Gastroesophageal sphincter (tissue), 4 donors: ENCODE data around the gene FOXO3. TPM values are rescaled to one million over a fixed set of nuclear protein-coding genes. Genes with fewer than 3 reads are reported as not detected.

Experiments used
- ATAC-seq: fragments of 150-250 bp; one replicate; pipeline ENCODE4 v1.9.1; 2016; ENCODE audit warnings: mild to moderate bottlenecking, moderate library complexity
- H3K27ac ChIP-seq, 4 donors: fragments of 200-600 bp; sonication (generic) in 3 of 4; 1 replicate in 3 of 4; 2 replicates in 1 of 4; pipeline ENCODE4 v1.5.1; 2016 to 2019
- H3K27me3 ChIP-seq: fragments of 200-600 bp; sonication (generic); one replicate; pipeline ENCODE4 v1.5.1; 2019
- H3K36me3 ChIP-seq, 2 donors: fragments of 200-600 bp; sonication (generic); one replicate each; pipeline ENCODE4 v1.5.1; 2019; ENCODE audit warnings: control low read depth in 1 of 2
- H3K4me1 ChIP-seq, 3 donors: fragments of 200-600 bp; sonication (generic); 1 replicate in 2 of 3; 2 replicates in 1 of 3; pipeline ENCODE4 v1.5.1; 2016 to 2019; ENCODE audit warnings: control low read depth in 2 of 3
- H3K4me3 ChIP-seq, 2 donors: fragments of 200-600 bp; sonication (generic); one replicate each; pipeline ENCODE4 v1.5.1; 2019; ENCODE audit warnings: mild to moderate bottlenecking in 1 of 2, moderate library complexity in 1 of 2
- H3K9me3 ChIP-seq, 3 donors: fragments of 200-600 bp; sonication (generic); one replicate each; pipeline ENCODE4 v1.5.1; 2017 to 2019; ENCODE audit warnings: control low read depth in 2 of 3
- EP300 ChIP-seq: sonication (generic); formaldehyde crosslinking; IDR thresholded peaks from one replicate; pipeline ENCODE4 v1.6.1; 2017; ENCODE audit warnings: antibody characterized with exemption, mild to moderate bottlenecking
- POLR2A ChIP-seq, 2 donors: fragments of 450-650 bp; IDR thresholded peaks; one replicate each; pipeline ENCODE4 v1.6.1; 2017; ENCODE audit warnings: antibody characterized with exemption in 2 of 2, mild to moderate bottlenecking in 2 of 2, moderate library complexity in 1 of 2
- POLR2AphosphoS5 ChIP-seq: sonication (generic); formaldehyde crosslinking; IDR thresholded peaks from one replicate; pipeline ENCODE4 v1.6.1; 2017; ENCODE audit warnings: antibody characterized with exemption
- WGBS, 2 donors: methylation state at CpG; one replicate each; pipeline ENCODE4 v1.1.5; 2018; ENCODE audit warnings: low coverage in 1 of 2; 5-methylcytosine and 5-hydroxymethylcytosine counted together
- total RNA-seq, 4 donors: library from RNA; depleted of rRNA; stranded (reverse); fragments of >200 nt; gene quantifications; one replicate each; pipeline ENCODE4 v1.1.0, GENCODE V29; 2016
- TF ChIP-seq, protein P1 (sequence below), 4 experiments: fragments of 200-600 bp in 2 of 4; fragments of 450-650 bp in 2 of 4; sonication (generic) in 1 of 4; IDR thresholded peaks; one replicate each; pipeline ENCODE4 v1.5.1; 2017 to 2019; ENCODE audit warnings: antibody characterized with exemption in 4 of 4, mild to moderate bottlenecking in 2 of 4, moderate library complexity in 2 of 4

Gene FOXO3
- total RNA-seq, 4 donors from 2014 or later, result 93.7 to 122 (median 114) TPM

DNA sequence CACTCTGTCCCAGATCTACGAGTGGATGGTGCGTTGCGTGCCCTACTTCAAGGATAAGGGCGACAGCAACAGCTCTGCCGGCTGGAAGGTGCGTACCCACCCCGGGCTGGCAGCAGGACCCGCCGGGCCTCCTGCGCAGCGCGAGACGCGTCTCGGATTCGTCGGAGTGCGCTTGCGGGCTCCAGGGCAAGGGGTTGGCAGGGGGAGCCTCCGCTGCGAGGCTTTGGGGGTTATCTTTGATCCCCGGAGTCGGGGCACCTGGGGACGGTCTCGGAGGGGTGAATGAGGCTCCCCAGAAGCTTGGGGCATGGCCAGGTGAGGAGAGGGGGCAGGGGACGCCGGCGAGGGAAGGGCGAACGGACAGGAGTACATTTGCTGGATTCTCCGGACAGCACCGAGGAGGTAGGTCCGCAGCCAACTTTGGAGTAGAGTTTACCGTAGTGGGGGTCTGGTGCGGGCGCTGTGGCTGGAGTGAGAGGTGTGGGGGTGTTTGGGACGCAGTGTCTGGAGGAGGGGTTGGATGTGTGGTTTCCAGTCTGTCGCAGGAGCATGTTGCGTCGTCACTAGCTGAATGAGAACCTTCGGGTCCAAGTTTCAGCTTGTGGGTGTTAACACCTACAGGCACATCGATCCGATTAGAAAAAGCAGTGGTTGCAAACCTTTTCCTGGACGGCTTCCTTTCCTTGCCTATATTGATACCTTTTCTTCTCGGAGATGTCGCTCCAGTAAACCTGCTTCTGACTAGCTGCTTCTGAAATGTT is 1.2 kb downstream of the FOXO3 start:
- 0 to 2% methylated on average over 7 to 30 of the region's 46 CpGs for WGBS, 2 donors

DNA sequence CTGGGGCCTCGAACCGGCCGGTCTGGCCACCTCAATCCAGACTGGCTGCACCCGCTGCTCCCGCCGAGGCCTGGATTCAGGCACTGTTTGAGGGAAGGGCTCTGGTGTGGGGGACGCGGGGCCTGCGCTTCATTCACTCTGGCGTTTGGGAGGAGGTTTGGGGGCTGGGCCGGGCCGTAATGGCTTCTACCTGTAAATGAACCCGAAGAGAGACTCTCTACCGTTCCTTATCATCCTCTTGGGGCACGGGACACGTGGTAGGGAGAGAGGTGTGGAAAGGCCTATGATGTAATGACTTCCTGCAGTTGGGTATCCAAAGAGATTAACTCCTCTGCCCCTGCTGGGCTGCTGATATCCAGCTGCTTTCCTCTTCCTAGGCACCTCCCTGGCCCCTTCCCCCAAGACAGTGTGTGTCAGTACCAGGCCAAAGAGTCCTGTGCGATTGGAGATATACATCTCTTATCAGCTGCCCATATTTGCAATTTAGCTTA is 1.8 kb downstream of the FOXO3 start:
- Histone ChIP-seq H3K27ac (peak overlapping the region; percentile 98 to 100 (median 100)), H3K4me3 (peak overlapping the region; percentile 54 to 80), H3K4me1 (peaks cover 13 to 40% (median 16%) of the 10 kb centered on the region in 3 donors), H3K36me3 (peaks cover 0 to 14% of the 10 kb centered on the region in 2 donors), H3K27me3 (no peaks in the 10 kb centered on the region), H3K9me3 (no peaks in the 10 kb centered on the region)
- no peak for ATAC-seq
- TF ChIP-seq POLR2A (IDR thresholded peaks at IDR 0.05), result peak; percentile 30 to 53
- TF ChIP-seq POLR2AphosphoS5, result peak; percentile 85
- TF ChIP-seq, protein P1, sequence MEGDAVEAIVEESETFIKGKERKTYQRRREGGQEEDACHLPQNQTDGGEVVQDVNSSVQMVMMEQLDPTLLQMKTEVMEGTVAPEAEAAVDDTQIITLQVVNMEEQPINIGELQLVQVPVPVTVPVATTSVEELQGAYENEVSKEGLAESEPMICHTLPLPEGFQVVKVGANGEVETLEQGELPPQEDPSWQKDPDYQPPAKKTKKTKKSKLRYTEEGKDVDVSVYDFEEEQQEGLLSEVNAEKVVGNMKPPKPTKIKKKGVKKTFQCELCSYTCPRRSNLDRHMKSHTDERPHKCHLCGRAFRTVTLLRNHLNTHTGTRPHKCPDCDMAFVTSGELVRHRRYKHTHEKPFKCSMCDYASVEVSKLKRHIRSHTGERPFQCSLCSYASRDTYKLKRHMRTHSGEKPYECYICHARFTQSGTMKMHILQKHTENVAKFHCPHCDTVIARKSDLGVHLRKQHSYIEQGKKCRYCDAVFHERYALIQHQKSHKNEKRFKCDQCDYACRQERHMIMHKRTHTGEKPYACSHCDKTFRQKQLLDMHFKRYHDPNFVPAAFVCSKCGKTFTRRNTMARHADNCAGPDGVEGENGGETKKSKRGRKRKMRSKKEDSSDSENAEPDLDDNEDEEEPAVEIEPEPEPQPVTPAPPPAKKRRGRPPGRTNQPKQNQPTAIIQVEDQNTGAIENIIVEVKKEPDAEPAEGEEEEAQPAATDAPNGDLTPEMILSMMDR (IDR thresholded peaks at IDR 0.05), result peak in 2 of 4 experiments; percentile 15 to 21
- TF ChIP-seq EP300, result no peak
- WGBS, 2 donors, result 17 to 29% methylated on average over 1 of the region's 17 CpGs

More for the DNA sequence above, 1.2 kb downstream of the FOXO3 start:
- TF ChIP-seq POLR2AphosphoS5, result peak; percentile 3
- no peak for TF ChIP-seq EP300
- TF ChIP-seq POLR2A (IDR thresholded peaks at IDR 0.05), result peak in 1 of 2 donors; percentile 18
- Histone ChIP-seq H3K27ac (peak overlapping the region; percentile 98 to 100 (median 100)), H3K36me3 (peaks cover 0 to 8% of the 10 kb centered on the region in 2 donors), H3K9me3 (no peaks in the 10 kb centered on the region), H3K4me3 (peak overlapping the region; percentile 54 to 80), H3K4me1 (peaks cover 10 to 40% (median 11%) of the 10 kb centered on the region in 3 donors), H3K27me3 (no peaks in the 10 kb centered on the region)
- ATAC-seq, result no peak

DNA sequence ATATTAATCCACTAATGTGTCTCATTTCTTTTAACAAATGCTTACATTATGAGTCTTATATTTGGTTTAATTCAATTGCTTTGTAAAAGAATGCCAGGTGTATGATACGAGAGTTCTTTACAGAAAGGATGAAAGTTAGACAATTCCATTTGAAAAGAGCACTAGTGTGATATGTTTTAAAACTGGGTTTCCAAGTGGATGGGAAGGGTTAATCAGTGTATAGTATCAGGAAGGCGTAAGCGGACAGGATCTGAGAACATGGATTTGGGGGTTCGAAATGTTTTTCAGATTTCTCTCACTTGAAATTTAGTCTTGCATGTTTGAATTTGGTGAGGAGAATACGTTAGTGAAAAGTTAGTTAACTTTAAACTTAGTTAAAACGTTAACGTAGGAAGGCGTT is 2.6 kb downstream of the FOXO3 start:
- H3K4me1 ChIP-seq, result peaks cover 14 to 47% (median 21%) of the 10 kb centered on the region in 3 donors
- TF ChIP-seq, protein P1 (IDR thresholded peaks at IDR 0.05), result no peak
- TF ChIP-seq POLR2A (IDR thresholded peaks at IDR 0.05) (no peak), EP300 (no peak)
- peak overlapping the region; percentile 98 to 100 (median 100) for H3K27ac ChIP-seq
- H3K9me3 ChIP-seq, result no peaks in the 10 kb centered on the region
- no peaks in the 10 kb centered on the region for H3K27me3 ChIP-seq
- H3K36me3 ChIP-seq, result peaks cover 0 to 21% of the 10 kb centered on the region in 2 donors
- WGBS, 2 donors, result 66 to 69% methylated on average over 8 of the region's 8 CpGs
- ATAC-seq, result no peak
- peak overlapping the region; percentile 54 to 80 for H3K4me3 ChIP-seq

DNA sequence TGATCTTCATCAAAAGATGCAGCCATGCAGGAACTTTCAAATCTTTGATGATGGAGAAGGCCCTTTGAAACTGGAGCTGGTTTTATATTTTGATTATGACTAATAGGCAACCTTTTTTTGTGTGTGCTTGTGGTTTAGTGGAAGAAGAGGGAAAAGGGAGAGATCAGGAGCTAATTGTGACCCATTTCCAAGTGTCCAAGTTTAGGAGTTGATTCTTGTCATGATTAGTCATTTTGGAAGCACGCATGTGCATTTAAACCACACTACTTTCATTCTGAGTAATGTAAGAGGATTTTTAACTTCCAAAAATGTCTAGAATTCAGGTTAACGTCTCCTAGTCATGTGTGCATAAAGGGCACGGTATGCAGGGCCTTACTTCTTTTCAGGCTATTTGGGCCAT is 3.5 kb downstream of the FOXO3 start:
- Histone ChIP-seq H3K27me3 (no peaks in the 10 kb centered on the region), H3K36me3 (peaks cover 0 to 30% of the 10 kb centered on the region in 2 donors), H3K4me1 (peaks cover 17 to 56% (median 23%) of the 10 kb centered on the region in 3 donors), H3K4me3 (peak overlapping the region; percentile 54 to 80), H3K9me3 (no peaks in the 10 kb centered on the region), H3K27ac (peak overlapping the region; percentile 78 to 100 (median 93))
- ATAC-seq, result no peak
- 10 to 16% methylated on average over 2 to 3 of the region's 3 CpGs for WGBS, 2 donors
- peak; percentile 77 for TF ChIP-seq POLR2AphosphoS5
- TF ChIP-seq, protein P1 (IDR thresholded peaks at IDR 0.05), result no peak
- TF ChIP-seq EP300, result no peak
- no peak for TF ChIP-seq POLR2A (IDR thresholded peaks at IDR 0.05)

DNA sequence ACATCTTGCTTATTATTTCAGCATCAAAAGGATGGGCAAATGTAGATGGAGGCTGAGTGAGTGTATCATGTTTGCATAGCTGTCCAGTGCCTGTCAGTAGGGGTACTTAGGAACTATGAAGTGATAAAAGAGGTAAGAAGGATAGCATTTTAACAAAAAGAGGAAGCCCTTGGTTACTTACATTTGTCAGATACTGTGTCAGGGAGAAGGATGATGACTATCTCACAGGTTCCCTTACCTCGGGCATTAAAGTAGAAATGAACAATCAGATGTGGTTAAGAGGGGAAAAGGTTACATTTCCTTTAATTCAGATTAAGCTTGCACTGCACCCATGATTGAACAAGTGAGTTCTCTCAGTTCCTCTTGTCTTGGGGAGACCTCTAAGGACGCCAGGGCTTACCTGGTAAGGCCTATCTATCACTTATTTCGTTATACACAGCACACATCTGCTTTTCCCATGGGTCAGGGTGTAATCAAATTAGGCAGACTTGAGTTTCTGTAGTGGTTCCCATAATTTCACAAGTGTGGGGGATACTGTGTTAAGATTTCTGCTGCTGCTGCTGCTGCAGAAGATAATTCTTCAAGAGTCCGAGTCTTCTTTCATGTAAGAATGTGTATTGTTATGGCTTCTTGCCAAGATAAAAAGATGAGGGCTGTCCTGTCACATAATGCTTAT is 4.5 kb downstream of the FOXO3 start:
- WGBS, 2 donors, result 7 to 34% methylated on average over 2 to 4 of the region's 4 CpGs
- no peaks in the 10 kb centered on the region for H3K9me3 ChIP-seq
- H3K27me3 ChIP-seq, result no peaks in the 10 kb centered on the region
- peak overlapping the region; percentile 78 to 100 (median 93) for H3K27ac ChIP-seq
- TF ChIP-seq POLR2AphosphoS5 (no peak), POLR2A (IDR thresholded peaks at IDR 0.05) (no peak), EP300 (no peak)
- TF ChIP-seq, protein P1 (IDR thresholded peaks at IDR 0.05), result no peak
- peaks cover 0 to 41% of the 10 kb centered on the region in 2 donors for H3K36me3 ChIP-seq
- peak; percentile 0 for ATAC-seq
- peak overlapping the region; percentile 21 to 80 for H3K4me3 ChIP-seq
- H3K4me1 ChIP-seq, result peaks cover 21 to 67% (median 23%) of the 10 kb centered on the region in 3 donors
